OCI-LY7 (cell line): Measurements from ENCODE around the gene CHCHD6. TPM values are rescaled to one million over a fixed set of nuclear protein-coding genes. Genes with fewer than 3 reads are reported as not detected.

ENCODE experiments used
- BruUV-seq: library from RNA; stranded (reverse); fragments of 400-500 nt; replicated peaks from 2 replicates; lab custom pipeline; 2021; lab: Mats Ljungman, UMichigan
- CTCF ChIA-PET: fragments of 300-600 bp; sonication (Branson Sonifier 250); formaldehyde crosslinking; loops from one replicate; lab custom pipeline; 2022; ENCODE audit warnings: antibody characterized with exemption; ENCODE audit not compliant: unreplicated experiment; lab: Charles Lee
- POLR2A ChIA-PET: fragments of 300-600 bp; sonication (Branson Sonifier 250); formaldehyde crosslinking; loops from one replicate; lab custom pipeline; 2022; ENCODE audit warnings: antibody characterized with exemption; lab: Charles Lee
- DNase-seq: peaks from one replicate; pipeline ENCODE4 v3.0.0-alpha.2; 2015; ENCODE audit warnings: low spot score
- H2AFZ ChIP-seq: fragments of 200-600 bp; sonication (generic), shearing (Covaris generic); 2 replicates; pipeline ENCODE4 v1.6.1; 2014; ENCODE audit warnings: mild to moderate bottlenecking, antibody characterized with exemption, low read length, moderate library complexity
- H3K27ac ChIP-seq: fragments of 200-600 bp; sonication (generic); 2 replicates; pipeline ENCODE4 v1.5.1; 2014; ENCODE audit warnings: mixed run types, low read depth, mild to moderate bottlenecking, moderate library complexity, low read length, inconsistent platforms; ENCODE audit not compliant: poor library complexity, severe bottlenecking
- H3K36me3 ChIP-seq: fragments of 200-600 bp; sonication (generic); 2 replicates; pipeline ENCODE4 v1.6.1; 2014; ENCODE audit warnings: mild to moderate bottlenecking, antibody characterized with exemption, low read length, moderate library complexity, mixed read lengths; ENCODE audit not compliant: insufficient read depth
- H3K4me1 ChIP-seq: fragments of 200-600 bp; sonication (generic); 2 replicates; pipeline ENCODE4 v1.5.1; 2014; ENCODE audit warnings: mild to moderate bottlenecking, low read length; ENCODE audit not compliant: insufficient read depth, poor library complexity, severe bottlenecking
- H3K4me2 ChIP-seq: fragments of 200-600 bp; sonication (generic); 2 replicates; pipeline ENCODE4 v1.6.1; 2014; ENCODE audit warnings: mild to moderate bottlenecking, low read length
- H3K4me3 ChIP-seq: fragments of 200-600 bp; sonication (generic); 2 replicates; pipeline ENCODE4 v1.5.1; 2014; ENCODE audit warnings: mild to moderate bottlenecking, low read depth, low read length; ENCODE audit not compliant: poor library complexity, severe bottlenecking
- H3K79me2 ChIP-seq: fragments of 200-600 bp; sonication (generic); 2 replicates; pipeline ENCODE4 v1.6.1; 2016; ENCODE audit warnings: low read depth, mild to moderate bottlenecking, low read length, moderate library complexity, mixed read lengths; ENCODE audit not compliant: insufficient read depth
- H3K9me2 ChIP-seq: fragments of 200-600 bp; sonication (generic); 2 replicates; pipeline ENCODE4 v1.6.1; 2016; ENCODE audit warnings: mild to moderate bottlenecking, low read length, mixed read lengths; ENCODE audit not compliant: insufficient read depth
- H3K9me3 ChIP-seq: fragments of 200-600 bp; sonication (generic); 2 replicates; pipeline ENCODE4 v1.6.1; 2014; ENCODE audit warnings: mild to moderate bottlenecking, mixed run types, low read length, mixed read lengths
- H4K20me1 ChIP-seq: fragments of 200-600 bp; sonication (generic); 2 replicates; pipeline ENCODE4 v1.6.1; 2014; ENCODE audit warnings: mild to moderate bottlenecking, antibody characterized with exemption, low read length, moderate library complexity, mixed read lengths; ENCODE audit not compliant: insufficient read depth
- CTCF ChIP-seq: fragments of 200-600 bp; sonication (generic); conservative IDR thresholded peaks from 2 replicates; pipeline ENCODE4 v1.5.1; 2014; ENCODE audit warnings: mild to moderate bottlenecking, antibody characterized with exemption, low read length, moderate library complexity, mixed read lengths
- EZH2phosphoT487 ChIP-seq: fragments of 200-600 bp; sonication (generic); IDR thresholded peaks from 2 replicates; pipeline ENCODE4 v1.6.1; 2018; ENCODE audit warnings: low read depth, borderline replicate concordance, mild to moderate bottlenecking, mixed run types, antibody characterized with exemption, low read length, moderate library complexity, mixed read lengths
- intact Hi-C: fragments of 100-400 bp; cut with micrococcal nuclease; formaldehyde crosslinking; loops from one replicate; pipeline ENCODE4 v1.10.0; 2022; ENCODE audit not compliant: unreplicated experiment
- total RNA-seq, 2 experiments: library from RNA; depleted of rRNA in 1 of 2; stranded (reverse); fragments of >200 nt in 1 of 2; shearing (Covaris generic) in 1 of 2; gene quantifications; 2 replicates each; pipeline ENCODE4 v1.2.3, GENCODE V29; 2014 to 2022

CHCHD6 gene
- total RNA-seq, 2 experiments from 2014 or later = 14.7 to 21.2 TPM

DNA sequence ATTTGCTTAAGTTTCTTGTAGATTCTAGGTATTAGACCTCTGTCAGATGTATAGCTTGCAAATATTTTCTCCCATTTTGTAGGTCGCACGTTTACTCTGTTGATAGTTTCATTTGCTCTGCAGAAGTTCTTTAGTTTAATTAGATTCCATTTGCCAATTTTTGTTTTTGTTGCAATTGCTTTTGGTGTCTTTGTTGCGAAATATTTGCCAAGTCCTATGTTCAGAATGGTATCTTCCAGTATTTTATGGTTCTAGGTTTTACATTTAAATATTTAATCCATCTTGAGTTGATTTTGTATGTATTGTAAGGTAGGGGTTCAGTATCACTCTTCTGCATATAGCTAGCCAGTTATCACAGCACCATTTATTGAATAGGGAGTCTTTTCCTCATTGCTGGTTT lies 64.9 kb downstream of the CHCHD6 start:
- no peak overlapping the region for H3K4me2 ChIP-seq
- BruUV-seq = no TSS peak
- no peaks in the 10 kb centered on the region for H3K79me2 ChIP-seq
- ChIA-PET POLR2A (no interaction called here), CTCF (no interaction called here)
- H3K4me3 ChIP-seq = no peak overlapping the region
- no peaks in the 10 kb centered on the region for H3K36me3 ChIP-seq
- H2AFZ ChIP-seq = no peak overlapping the region
- no peak overlapping the region for H3K27ac ChIP-seq
- no peaks in the 10 kb centered on the region for H3K9me3 ChIP-seq
- no peak for DNase-seq
- no peak for TF ChIP-seq CTCF
- no peak for TF ChIP-seq EZH2phosphoT487
- intact Hi-C loops = no loop called here
- no peaks in the 10 kb centered on the region for H3K9me2 ChIP-seq
- no peaks in the 10 kb centered on the region for H3K4me1 ChIP-seq
- H4K20me1 ChIP-seq = no peaks in the 10 kb centered on the region

- Histone ChIP-seq H3K9me3 (no peaks in the 10 kb centered on the region), H3K36me3 (no peaks in the 10 kb centered on the region), H3K79me2 (no peaks in the 10 kb centered on the region), H2AFZ (no peak overlapping the region), H3K4me1 (no peaks in the 10 kb centered on the region), H3K27ac (no peak overlapping the region), H4K20me1 (no peaks in the 10 kb centered on the region), H3K4me3 (no peak overlapping the region), H3K9me2 (no peaks in the 10 kb centered on the region), H3K4me2 (no peak overlapping the region)
- POLR2A ChIA-PET = no interaction called here
- intact Hi-C loops = no loop called here
- TF ChIP-seq CTCF = no peak
- no peak for TF ChIP-seq EZH2phosphoT487
- no TSS peak for BruUV-seq
- CTCF ChIA-PET = no interaction called here
- DNase-seq = no peak
These were observed 66.1 kb downstream of the CHCHD6 start for GRCh38 chr3:126770096-126770495.

DNA sequence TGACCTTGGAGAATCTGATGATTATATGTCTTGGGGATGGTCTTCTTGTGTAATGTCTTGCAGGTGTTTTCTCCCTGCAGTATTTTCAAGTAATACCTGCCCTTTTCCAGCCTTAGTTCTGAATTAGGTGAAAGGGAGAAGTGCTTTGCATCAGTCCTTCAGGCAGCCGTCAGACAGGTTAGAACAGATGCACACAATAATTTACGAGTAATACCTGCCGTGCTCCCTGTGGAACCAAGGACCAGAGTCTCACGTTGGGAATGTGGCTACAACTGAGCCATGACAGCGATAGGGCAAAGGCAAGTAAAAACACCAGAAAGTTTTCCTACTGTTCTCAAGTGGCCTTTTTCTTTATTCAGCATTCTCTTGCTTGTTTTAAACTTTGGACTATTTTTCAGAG lies 69.1 kb downstream of the CHCHD6 start:
- no peak for DNase-seq

More for the DNA sequence above, 69.1 kb downstream of the CHCHD6 start:
- BruUV-seq = no TSS peak
- TF ChIP-seq EZH2phosphoT487 (no peak), CTCF (no peak)
- Histone ChIP-seq H3K4me3 (no peak overlapping the region), H3K9me2 (no peaks in the 10 kb centered on the region), H3K36me3 (no peaks in the 10 kb centered on the region), H3K4me1 (no peaks in the 10 kb centered on the region), H3K79me2 (no peaks in the 10 kb centered on the region), H2AFZ (no peak overlapping the region), H3K27ac (no peak overlapping the region), H4K20me1 (no peaks in the 10 kb centered on the region), H3K9me3 (no peaks in the 10 kb centered on the region), H3K4me2 (no peak overlapping the region)
- CTCF ChIA-PET = no interaction called here
- intact Hi-C loops = no loop called here
- POLR2A ChIA-PET = no interaction called here
